Stomach (tissue), 9 donors: ENCODE measurements around the gene MSL2. TPM values are rescaled to one million over a fixed set of nuclear protein-coding genes. Genes with fewer than 3 reads are reported as not detected.

Source experiments
- DNase-seq, 2 donors: peaks; one replicate each; pipeline versions ENCODE4 v3.0.0 to v3.0.0-alpha.2; 2013 to 2019
- H3K27ac ChIP-seq, 5 donors: fragments of 200-600 bp in 4 of 5; sonication (generic) in 4 of 5; one replicate each; pipeline ENCODE4 v1.5.1; 2013 to 2019; ENCODE audit warnings: mild to moderate bottlenecking in 1 of 5, moderate library complexity in 1 of 5
- H3K27me3 ChIP-seq, 3 donors: fragments of 200-600 bp; sonication (generic); one replicate each; pipeline ENCODE4 v1.5.1; 2017 to 2019; ENCODE audit warnings: mixed run types in 1 of 3
- H3K36me3 ChIP-seq, 4 donors: fragments of 200-600 bp; sonication (generic); 1 replicate in 3 of 4; 2 replicates in 1 of 4; pipeline ENCODE4 v1.5.1; 2016 to 2019
- H3K4me1 ChIP-seq, 4 donors: fragments of 200-600 bp; sonication (generic); one replicate each; pipeline ENCODE4 v1.5.1; 2016 to 2019
- H3K4me3 ChIP-seq, 4 donors: fragments of 200-600 bp; sonication (generic) in 3 of 4; one replicate each; pipeline ENCODE4 v1.5.1; 2016 to 2019; ENCODE audit warnings: mild to moderate bottlenecking in 1 of 4
- H3K9me3 ChIP-seq, 4 donors: fragments of 200-600 bp; sonication (generic); one replicate each; pipeline ENCODE4 v1.5.1; 2016 to 2019
- CTCF ChIP-seq, 7 experiments: fragments of 450-650 bp in 4 of 7; fragments of 200-600 bp in 3 of 7; sonication (generic) in 3 of 7; IDR thresholded peaks; one replicate each; pipeline ENCODE4 v1.5.1; 2016 to 2019; ENCODE audit warnings: antibody characterized with exemption in 7 of 7, control low read depth in 2 of 7, mild to moderate bottlenecking in 1 of 7
- EP300 ChIP-seq: sonication (generic); formaldehyde crosslinking; IDR thresholded peaks from one replicate; pipeline ENCODE4 v1.6.1; 2017; ENCODE audit warnings: antibody characterized with exemption
- POLR2A ChIP-seq, 4 donors: fragments of 450-650 bp; IDR thresholded peaks; one replicate each; pipeline ENCODE4 v1.6.1; 2016; ENCODE audit warnings: antibody characterized with exemption in 4 of 4, control low read depth in 2 of 4, mild to moderate bottlenecking in 1 of 4, moderate library complexity in 1 of 4
- POLR2AphosphoS5 ChIP-seq, 3 donors: sonication (generic); formaldehyde crosslinking; IDR thresholded peaks; one replicate each; pipeline ENCODE4 v1.6.1; 2016; ENCODE audit warnings: antibody characterized with exemption in 3 of 3
- WGBS, 5 donors: extraction: QIAGEN DNeasy Blood & Tissue Kit in 3 of 5; methylation state at CpG; one replicate each; pipeline versions ENCODE4 v1.1.5 to v1.1.7; 2013 to 2018; 5-methylcytosine and 5-hydroxymethylcytosine counted together
- intact Hi-C: fragments of 100-400 bp; cut with DNase I; formaldehyde crosslinking; loops from one replicate; pipeline ENCODE4 v1.15.1; 2023; ENCODE audit warnings: low total_unique reads
- polyA plus RNA-seq, 3 donors: library from polyadenylated mRNA; stranded (reverse); fragments of 200-250 nt; gene quantifications; one replicate each; pipeline ENCODE4 v1.2.3, GENCODE V29; 2013
- total RNA-seq, 5 donors: library from RNA; depleted of rRNA; stranded (reverse); fragments of >200 nt; gene quantifications; one replicate each; pipeline versions ENCODE4 v1.1.0 to v1.2.3, GENCODE V29; 2014 to 2016
- donor health status: healthy with polysubstance abuse.
- donor health status: Bipolar disorder and iron deficiency.
- donor health status: healthy.

Gene MSL2
- total and polyA plus RNA-seq, 8 donors = 3.4 to 55.4 (median 18.6) TPM

GRCh38 chr3:136197159-136197793 is 1.1 kb upstream of the MSL2 start:
- TF ChIP-seq EP300 (no peak), CTCF (IDR thresholded peaks at IDR 0.05) (no peak)
- no peaks in the 10 kb centered on the region for H3K36me3 ChIP-seq
- 7 to 14% (median 10%) methylated on average over 15 of the region's 15 CpGs for WGBS, 5 donors
- H3K4me3 ChIP-seq = peak overlapping the region; percentile 73 to 93 (median 84)
- H3K27me3 ChIP-seq = no peaks in the 10 kb centered on the region
- H3K4me1 ChIP-seq = peaks cover 3 to 31% (median 20%) of the 10 kb centered on the region in 4 donors
- intact Hi-C loops = no loop called here
- H3K9me3 ChIP-seq = no peaks in the 10 kb centered on the region
- DNase-seq = peak in 1 of 2 donors; percentile 29
- peak overlapping the region; percentile 99 to 100 (median 100) for H3K27ac ChIP-seq

- peak in 1 of 7 experiments; percentile 15 for TF ChIP-seq CTCF (IDR thresholded peaks at IDR 0.05)
- TF ChIP-seq POLR2A (IDR thresholded peaks at IDR 0.05) = peak in 2 of 4 donors; percentile 2 to 48
- TF ChIP-seq EP300 = no peak
- TF ChIP-seq POLR2AphosphoS5 (IDR thresholded peaks at IDR 0.05) = peak; percentile 75 to 89 (median 84)
- intact Hi-C loops = no loop called here
- peak overlapping the region; percentile 73 to 93 (median 84) for H3K4me3 ChIP-seq
- H3K4me1 ChIP-seq = peaks cover 10 to 38% (median 27%) of the 10 kb centered on the region in 4 donors
- no peaks in the 10 kb centered on the region for H3K27me3 ChIP-seq
- no peaks in the 10 kb centered on the region for H3K36me3 ChIP-seq
- peak overlapping the region; percentile 99 to 100 (median 100) for H3K27ac ChIP-seq
- WGBS, 5 donors = 0 to 1% (median 0%) methylated on average over 48 to 64 of the region's 64 CpGs
- DNase-seq = peak; percentile 98 to 100
- H3K9me3 ChIP-seq = no peaks in the 10 kb centered on the region
These were observed 445 bp upstream of the MSL2 start for GRCh38 chr3:136196401-136197158.

GRCh38 chr3:136195258-136196063 is 674 bp downstream of the MSL2 start:
- WGBS, 5 donors = 0 to 1% (median 0%) methylated on average over 15 to 103 of the region's 103 CpGs
- Histone ChIP-seq H3K27me3 (no peaks in the 10 kb centered on the region), H3K36me3 (no peaks in the 10 kb centered on the region), H3K9me3 (no peaks in the 10 kb centered on the region), H3K27ac (peak overlapping the region; percentile 99 to 100 (median 100)), H3K4me1 (peaks cover 20 to 50% (median 38%) of the 10 kb centered on the region in 4 donors), H3K4me3 (peak overlapping the region; percentile 73 to 93 (median 84))
- TF ChIP-seq CTCF (IDR thresholded peaks at IDR 0.05) (no peak), POLR2A (IDR thresholded peaks at IDR 0.05) (no peak), POLR2AphosphoS5 (IDR thresholded peaks at IDR 0.05) (peak in 1 of 3 donors; percentile 13), EP300 (no peak)
- intact Hi-C loops = no loop called here
- DNase-seq = peak; percentile 72 to 95
